Measurements from ENCODE around the gene TMEM163. TPM values are rescaled to one million over a fixed set of nuclear protein-coding genes. Genes with fewer than 3 reads are reported as not detected.

The TMEM163 gene
- polyA plus RNA-seq, 2 donors: 0.10 to 0.11 TPM

DNA sequence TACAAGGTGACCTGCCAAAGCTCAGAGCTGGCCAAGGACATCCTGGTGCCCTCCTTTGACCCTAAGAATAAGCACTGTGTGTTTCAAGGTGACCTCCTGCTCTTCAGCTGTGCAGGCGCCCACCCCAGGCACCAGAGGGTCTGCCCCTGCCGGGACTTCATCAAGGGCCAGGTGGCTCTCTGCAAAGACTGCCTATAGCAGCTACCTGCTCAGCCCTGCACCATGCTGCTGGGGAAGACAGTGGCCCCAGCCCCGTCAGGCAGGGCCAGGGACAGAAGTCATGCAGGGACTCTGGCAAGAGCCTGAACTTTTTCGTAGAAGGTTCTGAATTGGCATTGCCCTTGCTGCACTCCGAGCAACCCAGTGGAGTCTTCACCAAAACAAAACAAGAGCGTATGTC lies 270.1 kb downstream of the TMEM163 start:
- 94 to 96% methylated on average over 6 of the region's 6 CpGs for WGBS, 2 donors
- Histone ChIP-seq H3K4me1 (ENCODE audit: control insufficient read depth in 2 of 2, insufficient read depth in 2 of 2, low read length in 1 of 2) (no peaks in the 10 kb centered on the region), H3K4me3 (ENCODE audit: low read depth in 1 of 2, low read length in 2 of 2) (no peak overlapping the region), H3K9me3 (ENCODE audit: control insufficient read depth in 2 of 2, insufficient read depth in 1 of 2, low read depth in 1 of 2, low read length in 1 of 2) (no peaks in the 10 kb centered on the region), H3K27ac (ENCODE audit: low read depth in 2 of 2, low read length in 1 of 2) (no peak overlapping the region), H3K36me3 (ENCODE audit: control insufficient read depth in 2 of 2, insufficient read depth in 2 of 2, low read length in 1 of 2) (peaks cover 2 to 23% of the 10 kb centered on the region in 2 donors), H3K27me3 (ENCODE audit: control insufficient read depth in 1 of 2, insufficient read depth in 2 of 2, low read length in 2 of 2) (no peaks in the 10 kb centered on the region)

GRCh38 chr2:134447669-134448068 lies 271.1 kb downstream of the TMEM163 start:
- no peaks in the 10 kb centered on the region for H3K9me3 ChIP-seq (ENCODE audit: control insufficient read depth in 2 of 2, insufficient read depth in 1 of 2, low read depth in 1 of 2, low read length in 1 of 2)
- H3K27me3 ChIP-seq (ENCODE audit: control insufficient read depth in 1 of 2, insufficient read depth in 2 of 2, low read length in 2 of 2): no peaks in the 10 kb centered on the region
- no peak overlapping the region for H3K27ac ChIP-seq (ENCODE audit: low read depth in 2 of 2, low read length in 1 of 2)
- 86 to 96% methylated on average over 4 of the region's 4 CpGs for WGBS, 2 donors
- peaks cover 2 to 23% of the 10 kb centered on the region in 2 donors for H3K36me3 ChIP-seq (ENCODE audit: control insufficient read depth in 2 of 2, insufficient read depth in 2 of 2, low read length in 1 of 2)
- no peaks in the 10 kb centered on the region for H3K4me1 ChIP-seq (ENCODE audit: control insufficient read depth in 2 of 2, insufficient read depth in 2 of 2, low read length in 1 of 2)
- H3K4me3 ChIP-seq (ENCODE audit: low read depth in 1 of 2, low read length in 2 of 2): no peak overlapping the region

DNA sequence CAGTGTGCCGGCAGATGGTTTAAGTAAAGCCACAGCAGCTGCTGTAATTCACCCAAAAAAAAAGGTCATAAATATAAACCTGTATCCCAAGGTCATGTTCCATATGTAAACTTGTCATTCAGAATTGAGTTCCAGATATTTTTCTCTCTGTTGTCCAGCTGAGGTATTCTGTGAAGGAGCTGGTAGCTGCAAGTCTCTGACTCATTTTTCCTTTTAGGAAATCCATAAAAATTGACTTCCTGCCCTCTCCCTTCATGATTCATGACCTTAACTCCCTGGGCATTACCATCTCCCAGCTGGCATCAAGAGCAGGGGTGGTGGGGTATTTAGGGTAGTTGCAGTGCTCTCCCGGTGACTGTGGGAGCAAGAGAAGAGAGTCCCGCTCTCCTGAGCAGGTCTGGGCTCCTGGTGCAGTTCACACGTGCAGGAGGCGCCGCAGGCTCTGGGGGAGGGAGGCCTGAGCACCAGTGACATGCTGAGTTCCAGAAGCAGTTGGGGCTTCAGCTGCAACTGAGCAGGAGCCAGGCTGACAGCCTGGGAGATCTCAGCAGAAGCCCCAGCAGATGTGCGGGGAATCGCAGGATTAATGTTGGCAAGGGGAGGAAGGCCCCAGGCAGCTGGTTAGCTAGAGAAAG lies 272.3 kb downstream of the TMEM163 start:
- Histone ChIP-seq H3K9me3 (ENCODE audit: control insufficient read depth in 2 of 2, insufficient read depth in 1 of 2, low read depth in 1 of 2, low read length in 1 of 2) (no peaks in the 10 kb centered on the region), H3K27me3 (ENCODE audit: control insufficient read depth in 1 of 2, insufficient read depth in 2 of 2, low read length in 2 of 2) (no peaks in the 10 kb centered on the region), H3K27ac (ENCODE audit: low read depth in 2 of 2, low read length in 1 of 2) (no peak overlapping the region), H3K4me3 (ENCODE audit: low read depth in 1 of 2, low read length in 2 of 2) (no peak overlapping the region), H3K36me3 (ENCODE audit: control insufficient read depth in 2 of 2, insufficient read depth in 2 of 2, low read length in 1 of 2) (peaks cover 2 to 28% of the 10 kb centered on the region in 2 donors), H3K4me1 (ENCODE audit: control insufficient read depth in 2 of 2, insufficient read depth in 2 of 2, low read length in 1 of 2) (no peaks in the 10 kb centered on the region)
- 73 to 81% methylated on average over 8 of the region's 8 CpGs for WGBS, 2 donors

DNA sequence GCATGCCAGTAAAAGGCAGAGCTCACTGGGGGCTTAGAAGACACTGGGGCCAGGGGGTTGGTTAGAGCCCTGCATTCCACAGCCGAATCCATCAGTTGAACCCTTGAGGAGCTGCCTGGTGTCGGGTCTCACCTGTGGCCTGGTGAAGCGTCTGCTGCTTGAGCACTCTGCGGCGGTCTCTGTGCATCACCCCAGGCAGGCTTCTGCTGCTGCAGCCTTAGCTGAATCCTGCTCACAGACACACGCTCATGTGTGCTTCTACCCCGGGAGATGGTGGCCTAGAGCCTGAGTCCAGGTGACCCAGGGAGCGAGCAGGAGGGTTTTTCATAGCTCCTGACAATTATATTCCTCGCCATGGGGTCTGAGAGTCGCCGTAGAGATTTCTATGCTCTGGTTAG lies 272.8 kb downstream of the TMEM163 start:
- Histone ChIP-seq H3K4me3 (ENCODE audit: low read depth in 1 of 2, low read length in 2 of 2) (no peak overlapping the region), H3K36me3 (ENCODE audit: control insufficient read depth in 2 of 2, insufficient read depth in 2 of 2, low read length in 1 of 2) (peaks cover 2 to 30% of the 10 kb centered on the region in 2 donors), H3K27ac (ENCODE audit: low read depth in 2 of 2, low read length in 1 of 2) (no peak overlapping the region), H3K9me3 (ENCODE audit: control insufficient read depth in 2 of 2, insufficient read depth in 1 of 2, low read depth in 1 of 2, low read length in 1 of 2) (no peaks in the 10 kb centered on the region), H3K4me1 (ENCODE audit: control insufficient read depth in 2 of 2, insufficient read depth in 2 of 2, low read length in 1 of 2) (no peaks in the 10 kb centered on the region), H3K27me3 (ENCODE audit: control insufficient read depth in 1 of 2, insufficient read depth in 2 of 2, low read length in 2 of 2) (no peaks in the 10 kb centered on the region)
- WGBS, 2 donors: 88 to 89% methylated on average over 11 of the region's 11 CpGs

DNA sequence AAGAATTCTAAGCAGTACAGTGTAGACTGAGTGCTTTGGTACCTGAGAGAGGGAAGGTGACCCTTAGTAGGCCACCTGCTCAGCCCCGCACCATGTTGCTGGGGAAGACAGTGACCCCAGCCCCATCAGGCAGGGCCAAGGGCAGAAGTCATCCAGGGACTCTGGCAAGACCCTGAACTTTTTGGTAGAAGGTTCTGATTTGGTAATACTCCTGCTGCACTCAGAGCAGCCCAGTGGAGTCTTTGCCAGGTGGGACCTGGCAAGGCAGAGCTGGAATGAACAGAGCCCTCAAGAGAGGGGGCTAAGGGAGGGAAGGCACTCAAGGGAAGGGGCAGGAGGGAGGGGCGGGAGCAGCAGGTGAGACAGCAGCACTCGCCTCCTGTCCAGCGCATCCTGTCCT lies 273.7 kb downstream of the TMEM163 start:
- Histone ChIP-seq H3K9me3 (ENCODE audit: control insufficient read depth in 2 of 2, insufficient read depth in 1 of 2, low read depth in 1 of 2, low read length in 1 of 2) (no peaks in the 10 kb centered on the region), H3K27ac (ENCODE audit: low read depth in 2 of 2, low read length in 1 of 2) (no peak overlapping the region), H3K36me3 (ENCODE audit: control insufficient read depth in 2 of 2, insufficient read depth in 2 of 2, low read length in 1 of 2) (peaks cover 2 to 30% of the 10 kb centered on the region in 2 donors), H3K27me3 (ENCODE audit: control insufficient read depth in 1 of 2, insufficient read depth in 2 of 2, low read length in 2 of 2) (no peaks in the 10 kb centered on the region), H3K4me3 (ENCODE audit: low read depth in 1 of 2, low read length in 2 of 2) (no peak overlapping the region), H3K4me1 (ENCODE audit: control insufficient read depth in 2 of 2, insufficient read depth in 2 of 2, low read length in 1 of 2) (no peaks in the 10 kb centered on the region)
- 98 to 100% methylated on average over 4 of the region's 4 CpGs for WGBS, 2 donors

DNA sequence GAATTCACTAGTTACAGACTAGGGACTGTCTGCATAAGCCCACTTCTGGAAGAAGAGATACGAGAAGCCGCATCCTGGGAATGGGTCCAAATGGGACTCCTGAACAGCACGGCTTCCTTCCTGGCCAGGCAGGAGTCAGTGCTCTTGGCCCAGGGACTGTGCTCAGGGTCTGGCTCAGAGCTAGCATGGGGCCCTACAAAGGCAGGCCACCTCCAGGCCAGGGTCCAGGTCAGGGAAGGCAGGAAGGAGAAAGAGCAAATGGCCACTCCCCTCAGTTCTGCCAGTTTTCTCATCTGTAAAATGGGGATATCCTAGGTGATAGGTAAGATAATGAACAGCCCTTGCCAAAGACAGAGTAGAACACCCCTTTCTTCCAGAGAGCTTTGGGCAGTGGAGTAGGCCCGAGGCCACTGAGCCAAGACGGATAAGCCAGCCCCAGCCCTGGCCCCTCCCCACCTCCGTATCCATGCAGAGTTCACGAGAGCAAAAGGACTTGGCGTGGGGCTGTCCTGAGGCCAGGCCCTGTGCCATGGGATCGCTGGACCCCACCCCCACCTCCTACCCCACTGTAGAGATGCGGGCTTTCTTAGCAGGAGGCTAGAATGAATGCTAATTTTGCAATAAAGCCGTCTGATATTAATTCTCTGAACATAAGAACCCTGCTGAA lies 274.9 kb downstream of the TMEM163 start:
- Histone ChIP-seq H3K4me1 (ENCODE audit: control insufficient read depth in 2 of 2, insufficient read depth in 2 of 2, low read length in 1 of 2) (no peaks in the 10 kb centered on the region), H3K9me3 (ENCODE audit: control insufficient read depth in 2 of 2, insufficient read depth in 1 of 2, low read depth in 1 of 2, low read length in 1 of 2) (no peaks in the 10 kb centered on the region), H3K27ac (ENCODE audit: low read depth in 2 of 2, low read length in 1 of 2) (no peak overlapping the region), H3K4me3 (ENCODE audit: low read depth in 1 of 2, low read length in 2 of 2) (no peak overlapping the region), H3K27me3 (ENCODE audit: control insufficient read depth in 1 of 2, insufficient read depth in 2 of 2, low read length in 2 of 2) (no peaks in the 10 kb centered on the region), H3K36me3 (ENCODE audit: control insufficient read depth in 2 of 2, insufficient read depth in 2 of 2, low read length in 1 of 2) (peaks cover 2 to 29% of the 10 kb centered on the region in 2 donors)
- 87 to 89% methylated on average over 11 of the region's 11 CpGs for WGBS, 2 donors

DNA sequence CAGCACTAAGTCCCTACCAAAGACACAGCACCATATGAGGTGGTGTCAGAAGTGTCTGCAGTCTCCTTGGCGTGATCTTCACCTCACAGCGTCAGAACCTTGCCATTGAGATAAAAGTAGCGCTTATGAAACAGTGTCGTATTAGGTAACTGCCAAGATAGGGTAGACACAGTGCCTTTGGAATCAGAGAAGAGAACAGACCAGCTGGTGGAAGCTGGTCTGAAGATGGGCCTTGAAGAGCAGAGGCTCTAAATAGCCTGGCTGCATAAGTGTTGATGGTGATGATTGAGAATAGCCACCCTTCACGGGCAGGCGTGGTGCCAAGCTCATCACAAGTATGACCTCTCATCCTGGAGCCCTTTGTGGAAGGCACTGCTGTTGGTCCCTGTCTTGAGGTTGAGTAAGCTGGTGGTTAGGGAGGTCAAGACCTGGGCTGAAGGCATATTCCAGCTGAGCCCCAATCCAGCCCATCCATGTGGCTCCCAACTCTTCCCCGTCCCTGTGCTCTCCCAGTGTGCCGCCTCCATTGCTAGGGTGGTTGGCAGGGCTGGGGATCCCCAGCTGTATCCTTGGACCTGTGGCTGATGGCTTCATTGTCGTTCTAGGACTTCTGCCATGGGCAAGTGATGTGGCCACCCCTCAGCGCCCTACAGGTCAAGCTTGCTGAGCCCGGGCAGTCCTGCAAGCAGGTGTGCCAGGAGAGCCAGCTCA lies 277.5 kb downstream of the TMEM163 start:
- no peaks in the 10 kb centered on the region for H3K27me3 ChIP-seq (ENCODE audit: control insufficient read depth in 1 of 2, insufficient read depth in 2 of 2, low read length in 2 of 2)
- H3K4me3 ChIP-seq (ENCODE audit: low read depth in 1 of 2, low read length in 2 of 2): no peak overlapping the region
- 93 to 97% methylated on average over 11 of the region's 11 CpGs for WGBS, 2 donors
- no peaks in the 10 kb centered on the region for H3K9me3 ChIP-seq (ENCODE audit: control insufficient read depth in 2 of 2, insufficient read depth in 1 of 2, low read depth in 1 of 2, low read length in 1 of 2)
- no peaks in the 10 kb centered on the region for H3K4me1 ChIP-seq (ENCODE audit: control insufficient read depth in 2 of 2, insufficient read depth in 2 of 2, low read length in 1 of 2)
- H3K36me3 ChIP-seq (ENCODE audit: control insufficient read depth in 2 of 2, insufficient read depth in 2 of 2, low read length in 1 of 2): peaks cover 0 to 18% of the 10 kb centered on the region in 2 donors
- H3K27ac ChIP-seq (ENCODE audit: low read depth in 2 of 2, low read length in 1 of 2): no peak overlapping the region

DNA sequence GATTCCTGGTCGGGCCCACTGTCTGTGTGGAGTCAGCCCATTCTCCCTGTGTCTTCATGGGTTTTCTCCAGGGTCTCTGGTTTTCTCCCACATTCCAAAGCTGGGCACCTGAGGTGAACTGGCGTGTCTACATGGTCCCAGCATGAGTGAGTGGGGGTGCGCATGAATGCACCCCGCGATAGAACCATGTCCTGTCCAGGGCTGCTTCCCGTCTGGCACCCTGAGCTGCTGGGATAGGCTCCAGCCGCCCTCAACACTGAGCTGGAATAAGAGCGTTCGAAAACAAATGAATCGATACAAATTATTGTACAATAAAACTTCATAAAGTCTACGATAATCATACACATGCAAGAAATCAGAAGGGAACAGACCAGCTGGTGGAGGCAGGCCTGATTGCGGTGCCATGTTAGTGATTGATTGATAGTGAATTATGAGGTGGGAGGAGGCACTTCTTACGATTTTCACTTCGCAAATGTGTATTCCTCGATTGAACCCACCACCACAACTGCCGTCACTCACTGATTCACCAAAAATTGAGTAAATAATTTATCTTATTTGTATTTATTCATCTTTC lies 278.4 kb downstream of the TMEM163 start:
- no peaks in the 10 kb centered on the region for H3K4me1 ChIP-seq (ENCODE audit: control insufficient read depth in 2 of 2, insufficient read depth in 2 of 2, low read length in 1 of 2)
- WGBS, 2 donors: 94 to 97% methylated on average over 16 of the region's 16 CpGs
- no peaks in the 10 kb centered on the region for H3K9me3 ChIP-seq (ENCODE audit: control insufficient read depth in 2 of 2, insufficient read depth in 1 of 2, low read depth in 1 of 2, low read length in 1 of 2)
- peaks cover 0 to 14% of the 10 kb centered on the region in 2 donors for H3K36me3 ChIP-seq (ENCODE audit: control insufficient read depth in 2 of 2, insufficient read depth in 2 of 2, low read length in 1 of 2)
- H3K27ac ChIP-seq (ENCODE audit: low read depth in 2 of 2, low read length in 1 of 2): no peak overlapping the region
- H3K4me3 ChIP-seq (ENCODE audit: low read depth in 1 of 2, low read length in 2 of 2): no peak overlapping the region
- no peaks in the 10 kb centered on the region for H3K27me3 ChIP-seq (ENCODE audit: control insufficient read depth in 1 of 2, insufficient read depth in 2 of 2, low read length in 2 of 2)

DNA sequence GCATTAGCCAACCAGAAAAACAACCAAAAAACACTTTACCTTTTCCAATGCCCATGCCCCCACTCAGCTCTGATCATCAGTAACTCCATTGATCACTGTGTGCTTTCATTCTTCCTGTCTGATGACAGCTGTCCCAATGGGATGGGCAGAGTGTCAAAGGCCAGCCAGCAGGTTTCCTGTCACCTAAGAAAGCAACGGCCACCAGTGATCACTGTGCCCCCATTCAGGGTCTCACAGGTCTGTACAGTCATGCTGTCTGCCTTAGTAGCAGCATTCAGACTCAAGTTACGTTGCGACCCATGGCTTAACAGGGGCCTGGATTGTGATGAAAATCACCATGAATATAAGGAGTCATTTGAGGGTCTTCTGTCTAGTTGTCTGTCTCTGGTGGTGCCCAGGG lies 280.4 kb downstream of the TMEM163 start:
- H3K4me3 ChIP-seq (ENCODE audit: low read depth in 1 of 2, low read length in 2 of 2): no peak overlapping the region
- H3K36me3 ChIP-seq (ENCODE audit: control insufficient read depth in 2 of 2, insufficient read depth in 2 of 2, low read length in 1 of 2): peaks cover 0 to 14% of the 10 kb centered on the region in 2 donors
- H3K4me1 ChIP-seq (ENCODE audit: control insufficient read depth in 2 of 2, insufficient read depth in 2 of 2, low read length in 1 of 2): no peaks in the 10 kb centered on the region
- 87% methylated on average over 3 of the region's 3 CpGs for WGBS, 2 donors
- no peaks in the 10 kb centered on the region for H3K27me3 ChIP-seq (ENCODE audit: control insufficient read depth in 1 of 2, insufficient read depth in 2 of 2, low read length in 2 of 2)
- no peak overlapping the region for H3K27ac ChIP-seq (ENCODE audit: low read depth in 2 of 2, low read length in 1 of 2)
- H3K9me3 ChIP-seq (ENCODE audit: control insufficient read depth in 2 of 2, insufficient read depth in 1 of 2, low read depth in 1 of 2, low read length in 1 of 2): no peaks in the 10 kb centered on the region

All from esophagus (tissue), 2 donors.